Caco-2 (cell line): ENCODE results near the gene CSF1. TPM values are rescaled to one million over a fixed set of nuclear protein-coding genes. Genes with fewer than 3 reads are reported as not detected.

Experiments used
- BruUV-seq: library from RNA; stranded (reverse); fragments of 400-500 nt; replicated peaks from 2 replicates; lab custom pipeline; 2021; lab: Mats Ljungman, UMichigan
- CTCF ChIA-PET: fragments of 300-600 bp; sonication (Branson Sonifier 250); formaldehyde crosslinking; loops from one replicate; lab custom pipeline; 2022; ENCODE audit warnings: antibody characterized with exemption; lab: Charles Lee
- POLR2A ChIA-PET: fragments of 300-600 bp; sonication (Branson Sonifier 250); formaldehyde crosslinking; loops from one replicate; lab custom pipeline; 2022; ENCODE audit warnings: antibody characterized with exemption; lab: Charles Lee
- DNase-seq, 2 experiments: peaks; one replicate each; pipeline versions ENCODE4 v3.0.0 to v3.0.0-alpha.2; 2020 to 2022
- H3K27me3 ChIP-seq: replicated peaks from 2 replicates; pipeline ENCODE4 v1.6.0; 2011; ENCODE audit warnings: low read length; ENCODE audit not compliant: control insufficient read depth, insufficient read depth
- H3K36me3 ChIP-seq: 2 replicates; pipeline ENCODE4 v1.5.1; 2011; ENCODE audit warnings: low read length; ENCODE audit not compliant: control insufficient read depth, insufficient read depth
- H3K4me1 ChIP-seq: fragments of 250-450 bp; sonication (Bioruptor Pico); 2 replicates; pipeline ENCODE4 v1.5.1; 2020; ENCODE audit warnings: mild to moderate bottlenecking
- H3K4me3 ChIP-seq: 2 replicates; pipeline ENCODE4 v1.5.1; 2011; ENCODE audit warnings: low read depth, mild to moderate bottlenecking, control low read depth, low read length
- H3K9me3 ChIP-seq: fragments of 250-450 bp; sonication (Bioruptor Pico); 2 replicates; pipeline ENCODE4 v1.5.1; 2020; ENCODE audit warnings: mild to moderate bottlenecking, moderate library complexity
- H3K27ac Mint-ChIP-seq: one replicate; pipeline ENCODE4 v1.8.0; 2022; ENCODE audit warnings: mixed read lengths; ENCODE audit not compliant: unreplicated experiment
- H3K27me3 Mint-ChIP-seq: one replicate; pipeline ENCODE4 v1.8.0; 2022; ENCODE audit warnings: mixed read lengths; ENCODE audit not compliant: insufficient read depth, unreplicated experiment
- H3K36me3 Mint-ChIP-seq: one replicate; pipeline ENCODE4 v1.8.0; 2022; ENCODE audit warnings: mild to moderate bottlenecking, mixed read lengths; ENCODE audit not compliant: insufficient read depth, unreplicated experiment
- H3K4me1 Mint-ChIP-seq: one replicate; pipeline ENCODE4 v1.8.0; 2022; ENCODE audit warnings: low read depth, mixed read lengths; ENCODE audit not compliant: unreplicated experiment
- H3K4me3 Mint-ChIP-seq: one replicate; pipeline ENCODE4 v1.8.0; 2022; ENCODE audit warnings: mild to moderate bottlenecking, moderate library complexity, mixed read lengths; ENCODE audit not compliant: unreplicated experiment
- H3K9me3 Mint-ChIP-seq: one replicate; pipeline ENCODE4 v1.8.0; 2022; ENCODE audit warnings: mixed read lengths; ENCODE audit not compliant: unreplicated experiment
- CTCF ChIP-seq, 2 experiments: fragments of 200-600 bp in 1 of 2; IDR thresholded peaks; 1 replicate in 1 of 2; 2 replicates in 1 of 2; pipeline versions ENCODE4 v1.5.1 to v1.8.0; 2011 to 2022; ENCODE audit warnings: antibody characterized with exemption in 1 of 2, control low read depth in 1 of 2, inconsistent platforms in 1 of 2, low read depth in 1 of 2, low read length in 1 of 2, mild to moderate bottlenecking in 1 of 2, moderate library complexity in 1 of 2; ENCODE audit not compliant: insufficient read depth in 1 of 2, severe bottlenecking in 1 of 2, unreplicated experiment in 1 of 2
- intact Hi-C: fragments of 100-400 bp; cut with micrococcal nuclease; formaldehyde crosslinking; loops from one replicate; pipeline ENCODE4 v1.10.0; 2022; ENCODE audit not compliant: unreplicated experiment
- total RNA-seq: library from RNA; stranded (reverse); gene quantifications from 2 replicates; pipeline ENCODE4 v1.2.3, GENCODE V29; 2022

The CSF1 gene
- total RNA-seq, 1 experiment from 2014 or later = 3.9 TPM

GRCh38 chr1:109907190-109907774 lies 3.4 kb upstream of the CSF1 start:
- Mint-ChIP-seq H3K4me1 (peaks cover 7% of the 10 kb centered on the region), H3K4me3 (no peak overlapping the region), H3K36me3 (no peaks in the 10 kb centered on the region), H3K27me3 (no peaks in the 10 kb centered on the region), H3K9me3 (no peaks in the 10 kb centered on the region), H3K27ac (no peak overlapping the region)
- no peak for DNase-seq
- intact Hi-C loops = no loop called here
- no peak overlapping the region for H3K4me3 ChIP-seq
- no peaks in the 10 kb centered on the region for H3K27me3 ChIP-seq
- H3K9me3 ChIP-seq = no peaks in the 10 kb centered on the region
- no peak for TF ChIP-seq CTCF (IDR thresholded peaks at IDR 0.05; ENCODE audit: insufficient read depth in 1 of 2, low read depth in 1 of 2, low read length in 1 of 2, severe bottlenecking in 1 of 2, unreplicated experiment in 1 of 2)
- POLR2A ChIA-PET = no interaction called here
- CTCF ChIA-PET = no interaction called here
- no peaks in the 10 kb centered on the region for H3K36me3 ChIP-seq
- H3K4me1 ChIP-seq = peaks cover 4% of the 10 kb centered on the region
- no TSS peak for BruUV-seq

- no peaks in the 10 kb centered on the region for H3K9me3 Mint-ChIP-seq
- H3K27me3 Mint-ChIP-seq = no peaks in the 10 kb centered on the region
- H3K27ac Mint-ChIP-seq = no peak overlapping the region
- Histone ChIP-seq H3K27me3 (no peaks in the 10 kb centered on the region), H3K36me3 (no peaks in the 10 kb centered on the region), H3K4me3 (no peak overlapping the region), H3K9me3 (no peaks in the 10 kb centered on the region), H3K4me1 (peaks cover 4% of the 10 kb centered on the region)
- no peak overlapping the region for H3K4me3 Mint-ChIP-seq
- H3K36me3 Mint-ChIP-seq = no peaks in the 10 kb centered on the region
- ChIA-PET POLR2A (no interaction called here), CTCF (no interaction called here)
- H3K4me1 Mint-ChIP-seq = peaks cover 7% of the 10 kb centered on the region
- no peak for TF ChIP-seq CTCF (IDR thresholded peaks at IDR 0.05; ENCODE audit: insufficient read depth in 1 of 2, low read depth in 1 of 2, low read length in 1 of 2, severe bottlenecking in 1 of 2, unreplicated experiment in 1 of 2)
- DNase-seq = no peak
- BruUV-seq = no TSS peak
- intact Hi-C loops = no loop called here
Measured at GRCh38 chr1:109908836-109909235, 1.8 kb upstream of the CSF1 start.

- Mint-ChIP-seq H3K9me3 (no peaks in the 10 kb centered on the region), H3K4me3 (peak overlapping the region; percentile 90), H3K4me1 (peaks cover 7% of the 10 kb centered on the region), H3K27me3 (no peaks in the 10 kb centered on the region), H3K36me3 (no peaks in the 10 kb centered on the region), H3K27ac (no peak overlapping the region)
- no peaks in the 10 kb centered on the region for H3K9me3 ChIP-seq
- intact Hi-C loops = no loop called here
- CTCF ChIA-PET = no interaction called here
- H3K4me3 ChIP-seq = no peak overlapping the region
- no peak for DNase-seq
- no peak for TF ChIP-seq CTCF (IDR thresholded peaks at IDR 0.05; ENCODE audit: insufficient read depth in 1 of 2, low read depth in 1 of 2, low read length in 1 of 2, severe bottlenecking in 1 of 2, unreplicated experiment in 1 of 2)
- BruUV-seq = no TSS peak
- POLR2A ChIA-PET = no interaction called here
- no peaks in the 10 kb centered on the region for H3K27me3 ChIP-seq
- no peaks in the 10 kb centered on the region for H3K36me3 ChIP-seq
- H3K4me1 ChIP-seq = peaks cover 4% of the 10 kb centered on the region
Measured at GRCh38 chr1:109909561-109909960, 1.1 kb upstream of the CSF1 start.
